ENCODE data around the gene CGB3.

- TF ChIP-seq CTCF (conservative IDR thresholded peaks at IDR 0.05; ENCODE audit: low read depth, low read length) (peak; percentile 18; the same call in 1 of the 2 replicates), EZH2phosphoT487 (IDR thresholded peaks at IDR 0.05; ENCODE audit: borderline replicate concordance, low read length) (no peak)
These were observed 32.2 kb upstream of the CGB3 start for GRCh38 chr19:49056101-49056901.
